Testis (tissue), 2 donors: ENCODE results near the gene GBP7.

ENCODE experiments used
- POLR2A ChIP-seq: fragments of 450-650 bp; IDR thresholded peaks from one replicate; pipeline ENCODE4 v1.6.1; 2017; ENCODE audit warnings: antibody characterized with exemption, mild to moderate bottlenecking, moderate library complexity
- TF ChIP-seq, protein P1 (sequence below), 3 experiments: fragments of 450-650 bp in 2 of 3; fragments of 200-600 bp in 1 of 3; sonication (generic) in 1 of 3; IDR thresholded peaks; one replicate each; pipeline ENCODE4 v1.5.1; 2016 to 2019; ENCODE audit warnings: antibody characterized with exemption in 3 of 3, mild to moderate bottlenecking in 2 of 3, moderate library complexity in 1 of 3

DNA sequence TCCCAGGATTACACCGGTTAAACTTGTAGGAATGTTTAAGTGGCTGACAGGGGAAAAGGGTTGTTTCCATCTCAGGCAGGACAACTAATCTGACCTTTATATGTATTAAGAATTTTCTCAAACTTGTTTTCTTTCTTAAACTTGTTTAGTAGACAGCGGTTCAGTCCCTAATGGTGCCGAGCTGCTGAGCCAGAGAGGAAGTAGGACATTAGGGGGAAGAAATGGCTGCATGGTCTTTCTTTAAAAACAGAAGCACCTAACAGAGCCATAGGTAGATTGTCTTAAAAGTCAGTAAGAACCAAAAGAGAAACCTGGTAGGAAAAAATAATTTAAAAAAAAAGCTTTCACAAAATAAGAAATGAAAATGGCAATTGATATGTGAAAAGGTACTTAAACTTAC is 19.7 kb upstream of the GBP7 start:
- TF ChIP-seq, protein P1, sequence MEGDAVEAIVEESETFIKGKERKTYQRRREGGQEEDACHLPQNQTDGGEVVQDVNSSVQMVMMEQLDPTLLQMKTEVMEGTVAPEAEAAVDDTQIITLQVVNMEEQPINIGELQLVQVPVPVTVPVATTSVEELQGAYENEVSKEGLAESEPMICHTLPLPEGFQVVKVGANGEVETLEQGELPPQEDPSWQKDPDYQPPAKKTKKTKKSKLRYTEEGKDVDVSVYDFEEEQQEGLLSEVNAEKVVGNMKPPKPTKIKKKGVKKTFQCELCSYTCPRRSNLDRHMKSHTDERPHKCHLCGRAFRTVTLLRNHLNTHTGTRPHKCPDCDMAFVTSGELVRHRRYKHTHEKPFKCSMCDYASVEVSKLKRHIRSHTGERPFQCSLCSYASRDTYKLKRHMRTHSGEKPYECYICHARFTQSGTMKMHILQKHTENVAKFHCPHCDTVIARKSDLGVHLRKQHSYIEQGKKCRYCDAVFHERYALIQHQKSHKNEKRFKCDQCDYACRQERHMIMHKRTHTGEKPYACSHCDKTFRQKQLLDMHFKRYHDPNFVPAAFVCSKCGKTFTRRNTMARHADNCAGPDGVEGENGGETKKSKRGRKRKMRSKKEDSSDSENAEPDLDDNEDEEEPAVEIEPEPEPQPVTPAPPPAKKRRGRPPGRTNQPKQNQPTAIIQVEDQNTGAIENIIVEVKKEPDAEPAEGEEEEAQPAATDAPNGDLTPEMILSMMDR (IDR thresholded peaks at IDR 0.05): no peak
- no peak for TF ChIP-seq POLR2A
